A673 (cell line): ENCODE measurements around the gene TENM3.

Experiments
- EZH2 ChIP-seq: fragments of 200-600 bp; sonication (generic); IDR thresholded peaks from 2 replicates; pipeline ENCODE4 v1.6.1; 2017; ENCODE audit warnings: borderline replicate concordance, low read depth, mild to moderate bottlenecking, mixed read lengths, antibody characterized with exemption, low read length; ENCODE audit not compliant: poor library complexity, severe bottlenecking
- TF ChIP-seq, protein P1 (sequence below): fragments of 300-800, 200-600 bp; sonication (generic); conservative IDR thresholded peaks from 2 replicates; pipeline ENCODE4 v1.5.1; 2017; ENCODE audit warnings: low read depth, mild to moderate bottlenecking, antibody characterized with exemption, low read length, moderate library complexity, mixed read lengths

GRCh38 chr4:182411391-182411790 is 168.2 kb downstream of the TENM3 start:
- TF ChIP-seq, protein P1, sequence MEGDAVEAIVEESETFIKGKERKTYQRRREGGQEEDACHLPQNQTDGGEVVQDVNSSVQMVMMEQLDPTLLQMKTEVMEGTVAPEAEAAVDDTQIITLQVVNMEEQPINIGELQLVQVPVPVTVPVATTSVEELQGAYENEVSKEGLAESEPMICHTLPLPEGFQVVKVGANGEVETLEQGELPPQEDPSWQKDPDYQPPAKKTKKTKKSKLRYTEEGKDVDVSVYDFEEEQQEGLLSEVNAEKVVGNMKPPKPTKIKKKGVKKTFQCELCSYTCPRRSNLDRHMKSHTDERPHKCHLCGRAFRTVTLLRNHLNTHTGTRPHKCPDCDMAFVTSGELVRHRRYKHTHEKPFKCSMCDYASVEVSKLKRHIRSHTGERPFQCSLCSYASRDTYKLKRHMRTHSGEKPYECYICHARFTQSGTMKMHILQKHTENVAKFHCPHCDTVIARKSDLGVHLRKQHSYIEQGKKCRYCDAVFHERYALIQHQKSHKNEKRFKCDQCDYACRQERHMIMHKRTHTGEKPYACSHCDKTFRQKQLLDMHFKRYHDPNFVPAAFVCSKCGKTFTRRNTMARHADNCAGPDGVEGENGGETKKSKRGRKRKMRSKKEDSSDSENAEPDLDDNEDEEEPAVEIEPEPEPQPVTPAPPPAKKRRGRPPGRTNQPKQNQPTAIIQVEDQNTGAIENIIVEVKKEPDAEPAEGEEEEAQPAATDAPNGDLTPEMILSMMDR = no peak
- no peak for TF ChIP-seq EZH2
